ENCODE data around the gene SCPEP1.
A peak's percentile ranks its signal among the peaks of the same experiment; 100 is the strongest.

SCPEP1 gene

GRCh38 chr17:57011491-57012015 is 33.6 kb downstream of the SCPEP1 start:
- TF ChIP-seq CEBPB (IDR thresholded peaks at IDR 0.05), result no peak
- no peak for TF ChIP-seq RAD21 (IDR thresholded peaks at IDR 0.05; ENCODE audit: low read depth)
- TF ChIP-seq CREB1 (IDR thresholded peaks at IDR 0.05; ENCODE audit: low read depth), result no peak
- TF ChIP-seq EGR1 (IDR thresholded peaks at IDR 0.05), result no peak
- no peak for TF ChIP-seq NFIC (IDR thresholded peaks at IDR 0.05)

- TF ChIP-seq NFIC (IDR thresholded peaks at IDR 0.05) (no peak), EP300 (IDR thresholded peaks at IDR 0.05; ENCODE audit: borderline replicate concordance) (no peak), CREB1 (IDR thresholded peaks at IDR 0.05; ENCODE audit: low read depth) (no peak), REST (IDR thresholded peaks at IDR 0.05; ENCODE audit: low read depth) (no peak), YY1 (IDR thresholded peaks at IDR 0.05; ENCODE audit: low read depth) (no peak), FOXM1 (IDR thresholded peaks at IDR 0.05; ENCODE audit: borderline replicate concordance, low read depth) (no peak), TAF1 (IDR thresholded peaks at IDR 0.05; ENCODE audit: low read depth) (no peak), RAD21 (IDR thresholded peaks at IDR 0.05; ENCODE audit: low read depth) (no peak), EGR1 (IDR thresholded peaks at IDR 0.05) (no peak), TCF12 (IDR thresholded peaks at IDR 0.05; ENCODE audit: low read depth) (no peak), TEAD4 (IDR thresholded peaks at IDR 0.05) (no peak), ZBTB7A (IDR thresholded peaks at IDR 0.05; ENCODE audit: low read depth) (no peak), CEBPB (IDR thresholded peaks at IDR 0.05) (no peak), MAX (IDR thresholded peaks at IDR 0.05) (no peak)
- TF ChIP-seq, protein P1, sequence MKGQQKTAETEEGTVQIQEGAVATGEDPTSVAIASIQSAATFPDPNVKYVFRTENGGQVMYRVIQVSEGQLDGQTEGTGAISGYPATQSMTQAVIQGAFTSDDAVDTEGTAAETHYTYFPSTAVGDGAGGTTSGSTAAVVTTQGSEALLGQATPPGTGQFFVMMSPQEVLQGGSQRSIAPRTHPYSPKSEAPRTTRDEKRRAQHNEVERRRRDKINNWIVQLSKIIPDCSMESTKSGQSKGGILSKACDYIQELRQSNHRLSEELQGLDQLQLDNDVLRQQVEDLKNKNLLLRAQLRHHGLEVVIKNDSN (IDR thresholded peaks at IDR 0.05), result no peak
These were observed 38.3 kb downstream of the SCPEP1 start for GRCh38 chr17:57016071-57016763.

DNA sequence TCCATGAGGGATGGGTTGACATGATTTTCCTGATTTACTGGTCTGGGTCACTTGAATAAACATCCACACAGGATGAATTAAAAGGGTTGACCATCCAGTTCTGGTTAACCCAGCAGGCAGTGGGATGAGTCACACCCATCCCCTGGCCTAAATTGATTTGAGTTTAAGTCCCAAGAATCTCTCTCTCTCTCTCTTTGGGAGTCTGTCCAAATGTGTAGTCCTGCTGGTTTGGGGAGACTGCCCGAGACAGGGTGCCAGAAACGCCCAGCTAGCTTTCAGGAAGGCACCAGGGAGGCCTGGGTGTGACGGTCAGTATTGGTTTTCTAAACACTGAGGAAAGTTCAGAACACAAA is 38.8 kb downstream of the SCPEP1 start:
- TF ChIP-seq NFIC (IDR thresholded peaks at IDR 0.05) (peak; percentile 63), TEAD4 (IDR thresholded peaks at IDR 0.05) (no peak)

GRCh38 chr17:57017625-57018024 is 39.7 kb downstream of the SCPEP1 start:
- no peak for TF ChIP-seq YY1 (IDR thresholded peaks at IDR 0.05; ENCODE audit: low read depth)
- no peak for TF ChIP-seq CREB1 (IDR thresholded peaks at IDR 0.05; ENCODE audit: low read depth)
- no peak for TF ChIP-seq EP300 (IDR thresholded peaks at IDR 0.05; ENCODE audit: borderline replicate concordance)
- TF ChIP-seq REST (IDR thresholded peaks at IDR 0.05; ENCODE audit: low read depth), result no peak
- no peak for TF ChIP-seq TEAD4 (IDR thresholded peaks at IDR 0.05)

DNA sequence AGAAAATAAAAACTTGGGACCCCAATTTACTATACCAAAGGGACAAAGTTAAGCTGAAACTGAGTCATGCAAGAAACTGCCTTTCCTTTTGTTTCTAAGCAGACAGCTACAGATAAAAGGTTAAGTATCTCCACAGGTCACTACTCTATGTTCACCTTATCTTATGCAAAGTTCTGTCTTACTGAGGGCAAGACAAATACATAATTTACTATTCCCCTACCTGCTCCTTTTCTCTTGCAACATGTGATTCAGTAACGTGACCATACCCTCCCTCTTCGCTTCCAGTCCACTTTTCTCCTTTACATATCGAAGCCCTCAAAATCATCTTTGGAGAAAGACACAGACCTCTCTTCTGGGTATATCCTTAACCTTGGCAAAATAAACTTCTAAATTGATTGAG is 42.3 kb downstream of the SCPEP1 start:
- no peak for TF ChIP-seq TCF12 (IDR thresholded peaks at IDR 0.05; ENCODE audit: low read depth)
- TF ChIP-seq YY1 (IDR thresholded peaks at IDR 0.05; ENCODE audit: low read depth), result no peak
- TF ChIP-seq CEBPB (IDR thresholded peaks at IDR 0.05), result no peak
- no peak for TF ChIP-seq TEAD4 (IDR thresholded peaks at IDR 0.05)
- no peak for TF ChIP-seq NFIC (IDR thresholded peaks at IDR 0.05)
- no peak for TF ChIP-seq CREB1 (IDR thresholded peaks at IDR 0.05; ENCODE audit: low read depth)
- no peak for TF ChIP-seq TAF1 (IDR thresholded peaks at IDR 0.05; ENCODE audit: low read depth)
- TF ChIP-seq RAD21 (IDR thresholded peaks at IDR 0.05; ENCODE audit: low read depth), result no peak
- no peak for TF ChIP-seq EP300 (IDR thresholded peaks at IDR 0.05; ENCODE audit: borderline replicate concordance)

- TF ChIP-seq EP300 (IDR thresholded peaks at IDR 0.05; ENCODE audit: borderline replicate concordance), result no peak
- no peak for TF ChIP-seq CEBPB (IDR thresholded peaks at IDR 0.05)
- TF ChIP-seq TAF1 (IDR thresholded peaks at IDR 0.05; ENCODE audit: low read depth), result no peak
- TF ChIP-seq RAD21 (IDR thresholded peaks at IDR 0.05; ENCODE audit: low read depth), result no peak
- TF ChIP-seq TCF12 (IDR thresholded peaks at IDR 0.05; ENCODE audit: low read depth), result no peak
- no peak for TF ChIP-seq TEAD4 (IDR thresholded peaks at IDR 0.05)
- no peak for TF ChIP-seq NFIC (IDR thresholded peaks at IDR 0.05)
- TF ChIP-seq REST (IDR thresholded peaks at IDR 0.05; ENCODE audit: low read depth), result no peak
- TF ChIP-seq MAX (IDR thresholded peaks at IDR 0.05), result no peak
- no peak for TF ChIP-seq ZBTB7A (IDR thresholded peaks at IDR 0.05; ENCODE audit: low read depth)
- no peak for TF ChIP-seq YY1 (IDR thresholded peaks at IDR 0.05; ENCODE audit: low read depth)
- TF ChIP-seq FOXM1 (IDR thresholded peaks at IDR 0.05; ENCODE audit: borderline replicate concordance, low read depth), result no peak
- no peak for TF ChIP-seq CREB1 (IDR thresholded peaks at IDR 0.05; ENCODE audit: low read depth)
- TF ChIP-seq, protein P1 (IDR thresholded peaks at IDR 0.05), result no peak
- TF ChIP-seq EGR1 (IDR thresholded peaks at IDR 0.05), result no peak
These were observed 43.5 kb downstream of the SCPEP1 start for GRCh38 chr17:57021226-57021940.

All from Ishikawa (cell line).